Mesangial cell (primary cell): ENCODE results near the gene HMGA1. TPM values are rescaled to one million over a fixed set of nuclear protein-coding genes. Genes with fewer than 3 reads are reported as not detected.

ENCODE experiments used
- total RNA-seq: library from RNA; depleted of rRNA; stranded (reverse); fragments of >200 nt; gene quantifications from 2 replicates; pipeline ENCODE4 v1.2.3, GENCODE V29; 2015

Gene HMGA1
- total RNA-seq = 401 and 1,014 TPM in 2 replicates

GRCh38 chr6:34236443-34237315, at the start of gene HMGA1:
TSS of gene HMGA1 (plus strand) at chr6:34236873. CDS start at chr6:34240781, 3,908 bp downstream.

GRCh38 chr6:34248727-34249468, 12.2 kb downstream of the HMGA1 start, which contains the start of gene SMIM29:
TSS of gene SMIM29 (minus strand) at chr6:34249006. CDS start at chr6:34247791, 1,215 bp downstream.

Other genes with a start within 250 kb of the HMGA1 start
- 0.89 TPM in 1 of 2 replicates, not detected in the other for gene GRM4, start 90.8 kb upstream of the HMGA1 start, total RNA-seq
- 35.2 and 39.3 TPM in 2 replicates for gene SMIM29, start 12.1 kb downstream of the HMGA1 start, total RNA-seq
- 13.2 and 20.9 TPM in 2 replicates for gene NUDT3, start 155.8 kb downstream of the HMGA1 start, total RNA-seq
- 3,024 and 3,153 TPM in 2 replicates for gene RPS10, start 189.2 kb downstream of the HMGA1 start, total RNA-seq
- gene PACSIN1, start 229.2 kb downstream of the HMGA1 start, total RNA-seq = 0.13 TPM in 1 of 2 replicates, not detected in the other